Stimulated activated CD4-positive, alpha-beta T cell treated with anti-CD3 and anti-CD28 coated beads, Interleukin-2, amount 100 ng/mL, for 24 hours (primary cell): ENCODE results near the gene RIMBP2.

Experiments used
- DNase-seq, 2 donors: peaks; one replicate each; pipeline ENCODE4 v3.0.0-alpha.2; 2020

RIMBP2 gene

DNA sequence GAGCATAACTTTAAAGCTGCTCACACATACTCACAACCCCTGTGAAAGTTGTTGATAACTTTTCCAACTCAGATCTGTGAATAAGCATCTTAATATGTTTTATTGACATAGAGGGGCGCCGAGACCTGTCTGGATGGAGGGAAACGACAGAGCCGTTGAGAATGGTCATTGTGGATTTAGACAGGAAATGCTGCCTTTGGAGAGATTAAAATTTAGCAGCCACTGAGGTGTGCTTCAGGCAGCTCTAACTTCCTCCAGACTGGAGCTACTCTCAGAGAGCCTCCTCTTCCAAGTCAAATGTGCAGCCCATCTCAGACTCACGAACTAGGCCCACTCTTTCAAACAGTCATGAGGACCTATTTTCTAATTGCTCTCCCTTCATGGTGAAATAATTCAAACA, 90.9 kb downstream of the RIMBP2 start:
- no peak for DNase-seq

GRCh38 chr12:130622803-130623202, 93.3 kb downstream of the RIMBP2 start:
- DNase-seq, result no peak

GRCh38 chr12:130621696-130622298, 94.3 kb downstream of the RIMBP2 start:
- no peak for DNase-seq

DNA sequence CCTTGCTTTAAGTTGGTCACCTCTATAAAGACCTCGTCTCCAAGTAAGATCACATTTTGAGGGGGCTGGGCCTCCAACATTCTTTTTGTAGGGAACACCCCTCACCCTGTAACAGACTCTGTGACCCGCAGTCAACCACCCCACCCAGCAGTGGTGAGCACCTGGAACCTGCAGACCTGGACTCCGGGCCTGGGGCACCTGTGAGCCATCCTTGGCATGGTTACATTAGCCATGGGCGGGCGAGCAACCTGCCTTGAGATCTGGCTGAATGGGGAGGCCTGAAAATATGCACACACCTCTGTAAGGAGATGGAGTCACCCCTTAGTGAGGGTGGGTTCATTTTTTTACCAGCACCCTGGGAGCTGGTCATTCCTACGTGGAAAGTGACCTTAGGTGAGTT, 95.3 kb downstream of the RIMBP2 start:
- DNase-seq, result no peak

GRCh38 chr12:130620281-130620680, 95.8 kb downstream of the RIMBP2 start:
- DNase-seq, result no peak

GRCh38 chr12:130619385-130620001, 96.6 kb downstream of the RIMBP2 start:
- no peak for DNase-seq

GRCh38 chr12:130617219-130617618, 98.9 kb downstream of the RIMBP2 start:
- no peak for DNase-seq

DNA sequence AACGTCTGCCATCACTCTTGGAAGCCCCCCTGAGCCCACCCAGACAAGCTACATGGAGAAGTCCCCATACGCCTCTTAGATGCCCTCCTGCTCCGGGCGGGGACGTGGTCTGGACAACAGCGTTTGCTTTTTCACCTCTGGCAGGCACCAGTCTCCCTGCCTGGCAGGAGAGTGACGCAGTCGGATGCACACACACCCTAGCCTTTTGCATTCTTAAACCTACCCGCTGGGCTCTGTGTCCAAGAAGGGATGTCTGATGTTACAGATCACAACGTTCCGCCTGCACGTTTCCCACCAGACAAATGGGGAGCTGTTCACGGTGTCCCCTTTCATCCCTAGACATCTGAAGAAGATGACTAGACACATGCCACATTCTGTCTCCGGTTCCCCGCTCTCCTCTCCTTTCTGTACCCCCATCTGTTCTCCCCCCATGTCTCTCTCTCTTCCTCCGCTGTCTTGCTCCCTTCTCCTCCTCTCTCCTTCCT, 100.2 kb downstream of the RIMBP2 start:
- no peak for DNase-seq

GRCh38 chr12:130614530-130614905, 101.6 kb downstream of the RIMBP2 start:
- no peak for DNase-seq

DNA sequence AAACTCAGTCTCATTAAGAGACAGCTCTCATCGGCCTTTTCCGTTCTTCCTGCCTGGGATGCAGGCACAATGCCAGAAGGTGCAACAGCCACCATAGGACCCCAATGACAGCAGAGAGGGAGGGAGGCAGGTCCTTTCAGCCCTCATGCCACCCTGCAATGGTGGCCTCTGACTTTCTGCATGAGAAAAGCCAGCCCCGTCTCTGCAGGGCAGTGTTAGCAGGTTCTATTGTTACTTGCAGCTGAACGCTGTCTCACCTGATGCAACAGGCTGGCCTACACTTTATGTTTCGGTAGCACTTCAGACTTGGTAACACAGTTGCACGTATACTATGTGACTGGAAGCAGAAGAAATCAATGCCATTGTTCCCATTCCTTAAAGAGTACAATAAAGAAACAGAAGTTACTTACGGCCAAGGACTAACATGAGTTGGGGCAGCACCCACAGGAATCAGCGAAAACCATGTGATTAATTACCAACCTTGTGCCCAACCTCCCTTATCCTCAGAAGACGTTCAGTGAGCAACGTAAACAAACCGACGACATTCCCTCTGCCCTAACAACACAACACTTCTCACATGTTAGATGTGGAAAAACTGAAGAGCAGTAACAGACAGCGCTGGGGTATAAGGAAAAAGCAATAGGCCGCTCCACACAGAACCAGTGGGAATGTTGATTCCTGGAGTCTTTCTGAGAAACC, 102.1 kb downstream of the RIMBP2 start:
- no peak for DNase-seq

GRCh38 chr12:130613131-130613530, 103.0 kb downstream of the RIMBP2 start:
- no peak for DNase-seq

- DNase-seq, result no peak
Measured at GRCh38 chr12:130611026-130611905, 104.8 kb downstream of the RIMBP2 start.

- no peak for DNase-seq
Measured at GRCh38 chr12:130609966-130610365, 106.1 kb downstream of the RIMBP2 start.

DNA sequence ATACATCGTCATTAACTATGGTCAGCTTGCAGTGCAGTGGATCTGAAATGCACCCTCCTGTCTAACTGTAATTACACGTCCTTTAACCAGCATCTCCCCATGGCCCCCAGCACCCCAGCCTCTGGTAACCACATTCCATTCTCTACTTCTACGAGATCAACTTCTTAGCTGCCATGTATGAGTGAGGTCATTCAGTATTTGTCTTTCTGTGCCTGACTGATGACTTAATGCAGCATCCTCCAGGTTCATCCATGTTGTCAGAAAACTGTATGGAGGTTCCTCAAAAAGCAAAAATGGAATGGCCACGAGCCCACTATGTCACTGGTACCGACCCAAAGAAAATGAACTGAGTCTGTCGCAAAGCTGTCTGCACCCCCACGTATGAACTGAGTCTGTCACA, 107.3 kb downstream of the RIMBP2 start:
- no peak for DNase-seq

GRCh38 chr12:130608132-130608531, 108.0 kb downstream of the RIMBP2 start:
- DNase-seq, result no peak

- DNase-seq, result no peak
Measured at GRCh38 chr12:130606231-130606630, 109.9 kb downstream of the RIMBP2 start.

DNA sequence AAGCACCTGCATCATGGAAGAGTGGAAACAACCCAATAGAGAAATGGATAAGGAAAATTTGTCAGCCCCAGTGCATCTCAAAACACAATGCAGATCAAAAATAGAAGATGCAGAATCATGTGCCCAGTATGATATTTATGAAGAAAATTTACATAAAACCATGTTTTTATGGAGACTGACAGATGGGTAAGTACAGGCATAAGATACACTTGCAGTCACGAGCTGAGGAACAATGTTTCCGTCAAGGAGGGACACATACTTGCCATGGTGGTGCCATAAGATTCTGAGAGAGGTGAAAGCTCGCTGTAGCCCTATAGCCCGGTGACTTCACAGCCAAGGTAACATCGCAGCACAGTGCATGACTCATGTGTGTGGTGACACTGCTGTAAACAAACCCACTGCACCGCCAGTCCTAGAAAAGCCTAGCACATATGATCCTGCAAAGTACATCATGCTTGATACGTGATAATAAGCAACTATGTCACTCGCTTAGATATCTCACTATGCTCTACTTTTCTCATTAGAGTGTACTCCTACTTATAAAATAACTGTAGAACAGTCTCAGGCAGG, 112.6 kb downstream of the RIMBP2 start:
- no peak for DNase-seq

DNA sequence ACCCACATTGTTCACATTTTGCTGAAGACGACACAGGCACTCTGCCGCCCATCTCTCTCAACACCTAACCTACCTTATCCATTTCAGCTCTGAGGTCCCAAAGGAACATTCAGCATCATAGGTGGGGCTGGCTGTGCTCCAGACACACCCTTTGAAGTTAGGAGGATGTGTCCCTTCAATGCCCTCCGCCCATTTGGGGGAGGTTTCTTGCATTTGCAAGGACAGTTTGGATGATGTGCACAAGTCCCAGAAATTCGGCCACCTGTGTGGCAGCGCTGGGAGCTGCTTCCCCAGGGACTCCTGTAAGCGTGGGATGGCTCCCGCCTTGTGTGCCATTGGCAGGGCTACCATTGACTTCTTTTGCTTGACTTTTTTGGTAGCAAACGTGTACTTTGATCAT, 113.8 kb downstream of the RIMBP2 start:
- no peak for DNase-seq

- DNase-seq, result no peak
Measured at GRCh38 chr12:130601327-130601726, 114.8 kb downstream of the RIMBP2 start.

- no peak for DNase-seq
Measured at GRCh38 chr12:130596241-130596640, 119.9 kb downstream of the RIMBP2 start.

DNA sequence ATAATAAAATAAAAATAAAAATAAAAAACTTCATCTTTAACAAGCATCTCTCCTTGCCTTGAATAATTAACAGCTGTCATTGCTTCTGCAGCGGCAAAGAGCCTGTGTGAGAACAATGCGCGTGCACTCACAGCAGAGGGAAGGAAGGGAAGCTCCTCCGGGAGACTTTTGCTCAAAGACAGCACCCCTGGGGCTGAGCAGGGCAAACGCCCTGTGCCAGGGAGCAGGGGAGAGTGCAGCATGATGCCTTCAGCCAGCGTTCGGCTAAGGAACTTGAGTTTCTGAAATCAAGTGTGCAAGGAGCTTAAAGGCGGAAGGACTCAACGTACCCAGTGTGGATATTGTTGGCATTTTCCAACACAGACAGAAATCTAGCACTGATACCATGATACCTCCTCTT, 120.5 kb downstream of the RIMBP2 start:
- DNase-seq, result no peak

- DNase-seq, result no peak
Measured at GRCh38 chr12:130593056-130593455, 123.0 kb downstream of the RIMBP2 start.

GRCh38 chr12:130592641-130593040, 123.5 kb downstream of the RIMBP2 start:
- DNase-seq, result no peak
